Measurements from ENCODE around the gene MBOAT2.

- TF ChIP-seq CTCF (IDR thresholded peaks at IDR 0.05) (no peak), POLR2A (IDR thresholded peaks at IDR 0.05) (no peak)
Observed at GRCh38 chr2:8999102-8999446, 4.4 kb downstream of the MBOAT2 start.

Data from testis (tissue), 2 donors.